Subcutaneous abdominal adipose tissue (tissue), 5 donors: ENCODE data around the gene PGLYRP4.
"Not testable (repeated sequence)": the region's sequence is repeated elsewhere in the genome, so short reads cannot be mapped to it uniquely, and the experiment has no call there.

Experiments
- H3K27ac ChIP-seq: one replicate; pipeline ENCODE4 v1.7.0; 2013; ENCODE audit warnings: low read depth, mild to moderate bottlenecking, inconsistent platforms, low read length, moderate library complexity
- H3K27me3 ChIP-seq, 5 donors: one replicate each; pipeline ENCODE4 v1.7.0; 2013; ENCODE audit warnings: low read length in 5 of 5, inconsistent platforms in 1 of 5; ENCODE audit not compliant: control insufficient read depth in 5 of 5, insufficient read depth in 4 of 5
- H3K36me3 ChIP-seq, 5 donors: one replicate each; pipeline ENCODE4 v1.7.0; 2013; ENCODE audit warnings: low read length in 5 of 5; ENCODE audit not compliant: control insufficient read depth in 5 of 5, insufficient read depth in 5 of 5
- H3K4me1 ChIP-seq, 5 donors: one replicate each; pipeline ENCODE4 v1.7.0; 2013; ENCODE audit warnings: low read length in 5 of 5, mild to moderate bottlenecking in 3 of 5, moderate library complexity in 1 of 5; ENCODE audit not compliant: control insufficient read depth in 5 of 5, insufficient read depth in 5 of 5
- H3K4me3 ChIP-seq, 5 donors: one replicate each; pipeline ENCODE4 v1.7.0; 2013; ENCODE audit warnings: low read length in 5 of 5, low read depth in 1 of 5
- H3K9ac ChIP-seq, 5 donors: one replicate each; pipeline ENCODE4 v1.7.0; 2013; ENCODE audit warnings: low read length in 5 of 5, mild to moderate bottlenecking in 4 of 5, moderate library complexity in 3 of 5
- H3K9me3 ChIP-seq, 5 donors: one replicate each; pipeline ENCODE4 v1.7.0; 2013; ENCODE audit warnings: low read length in 5 of 5; ENCODE audit not compliant: control insufficient read depth in 5 of 5
- donor health status: healthy.
- donor health status: healthy.
- donor health status: healthy.
- donor health status: healthy.
- donor health status: healthy.

Gene PGLYRP4

DNA sequence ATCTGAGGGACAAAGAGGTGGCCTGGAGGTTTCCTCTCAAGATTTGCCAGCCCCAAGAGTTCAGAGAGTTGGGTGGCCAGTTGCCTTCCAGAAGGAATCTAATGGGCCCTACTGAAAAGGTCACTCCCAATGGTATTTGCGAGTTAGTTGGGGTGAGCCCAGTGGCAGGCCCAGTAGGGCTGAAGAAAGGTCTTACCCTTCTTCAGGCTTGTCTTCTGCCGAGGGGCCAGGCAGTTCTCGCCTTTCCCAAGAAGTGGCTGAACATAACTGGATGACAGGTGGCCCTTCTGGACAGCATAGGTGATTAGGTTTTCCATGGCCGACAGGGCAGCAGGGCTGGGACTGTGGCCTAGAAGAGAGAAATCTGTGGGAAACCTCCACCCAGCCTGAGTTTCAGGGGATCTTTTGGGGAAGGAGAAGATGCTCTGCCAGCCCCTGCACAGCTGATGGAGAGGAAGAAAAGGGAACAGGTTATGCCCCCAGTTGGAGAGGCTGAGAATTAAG lies 7.2 kb downstream of the PGLYRP4 start:
- Histone ChIP-seq H3K4me1 (no peaks in the 10 kb centered on the region), H3K9ac (no peak overlapping the region), H3K36me3 (no peaks in the 10 kb centered on the region), H3K9me3 (no peaks in the 10 kb centered on the region), H3K27ac (no peak overlapping the region), H3K27me3 (peaks cover 4 to 19% (median 14%) of the 10 kb centered on the region in 5 donors), H3K4me3 (no peak overlapping the region)

DNA sequence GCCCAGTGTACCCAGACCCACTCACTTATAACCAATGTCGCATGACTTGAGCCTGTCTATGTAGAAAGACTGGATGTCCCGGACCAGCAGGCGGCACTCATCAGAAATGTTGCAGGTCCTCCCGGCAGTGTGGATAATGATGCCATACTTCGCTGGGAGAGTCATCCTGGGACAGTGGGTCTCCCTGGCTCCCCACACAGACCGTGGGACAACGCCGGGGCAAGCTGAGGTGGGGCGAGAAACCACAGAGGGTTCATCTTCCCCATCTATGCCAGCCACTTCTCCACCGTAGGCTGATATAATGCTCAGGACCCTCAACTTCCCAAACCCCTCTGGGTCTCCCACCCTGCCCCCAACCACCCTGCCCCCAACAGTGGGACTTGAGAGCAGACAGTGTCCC lies 8.3 kb downstream of the PGLYRP4 start:
- Histone ChIP-seq H3K27me3 (peaks cover 0 to 10% (median 4%) of the 10 kb centered on the region in 5 donors), H3K4me1 (no peaks in the 10 kb centered on the region), H3K9ac (no peak overlapping the region), H3K9me3 (no peaks in the 10 kb centered on the region), H3K4me3 (no peak overlapping the region), H3K36me3 (no peaks in the 10 kb centered on the region), H3K27ac (no peak overlapping the region)

DNA sequence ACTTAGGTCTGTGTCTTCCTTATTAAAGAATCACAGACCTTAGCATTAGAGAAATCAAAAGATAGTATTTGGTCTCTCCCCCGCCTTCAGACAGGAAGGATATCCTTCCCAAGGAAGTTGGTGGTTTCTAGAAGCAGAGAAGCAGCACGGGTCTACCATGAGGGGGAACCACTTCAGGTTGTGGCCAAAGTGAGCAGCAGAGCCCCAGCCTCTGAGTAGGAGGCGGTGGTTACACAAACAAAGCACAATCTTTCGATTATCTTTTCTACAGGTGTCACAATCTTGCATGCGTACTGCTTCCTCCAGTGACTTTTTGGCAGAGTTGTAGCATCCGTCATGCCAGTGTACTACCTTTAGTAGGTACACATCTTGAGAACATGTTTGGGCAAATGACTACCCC lies 8.8 kb downstream of the PGLYRP4 start:
- Histone ChIP-seq H3K9me3 (no peaks in the 10 kb centered on the region), H3K4me3 (no peak overlapping the region), H3K36me3 (no peaks in the 10 kb centered on the region), H3K27me3 (peaks cover 0 to 6% (median 0%) of the 10 kb centered on the region in 5 donors), H3K27ac (no peak overlapping the region), H3K9ac (no peak overlapping the region), H3K4me1 (no peaks in the 10 kb centered on the region)

DNA sequence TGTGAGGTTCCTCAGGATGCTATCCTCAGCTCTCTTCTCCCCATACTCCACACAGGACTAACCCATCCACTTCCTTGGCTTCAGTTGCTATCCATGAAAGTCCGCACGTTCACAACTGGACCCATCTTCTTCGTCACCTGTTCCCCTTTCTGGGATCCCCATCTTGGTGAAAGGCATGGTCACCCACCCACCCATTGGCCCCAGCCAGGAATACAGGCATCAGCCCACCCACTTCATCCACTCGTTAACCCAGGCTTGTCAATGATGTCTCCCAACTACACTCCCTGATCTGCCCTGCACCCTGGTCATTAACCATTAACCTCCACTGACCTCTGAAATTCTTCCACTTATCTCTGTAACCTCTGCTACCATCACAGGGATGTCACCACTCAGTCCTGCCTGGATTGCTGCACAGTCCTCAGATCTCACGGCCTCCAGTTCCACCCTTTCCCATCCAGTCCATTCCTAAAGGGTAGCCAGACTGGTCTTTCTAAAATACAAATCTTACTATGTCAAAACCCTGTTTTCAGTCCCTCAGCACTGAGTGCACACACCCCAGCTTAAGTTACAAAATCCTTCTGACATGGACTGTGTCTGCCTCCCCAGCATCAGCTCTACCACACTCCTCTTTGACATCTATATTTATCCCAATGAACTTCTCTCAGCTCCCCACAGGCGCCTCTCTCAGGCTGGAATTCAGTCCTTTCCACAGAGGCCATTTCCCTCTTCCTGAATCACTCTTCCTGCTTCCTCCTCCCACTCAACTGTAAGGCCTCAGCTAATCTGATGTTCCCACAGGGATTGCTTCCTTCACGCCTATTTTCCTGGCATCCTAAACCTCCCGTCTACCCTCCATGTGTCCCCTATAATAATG lies 10.4 kb downstream of the PGLYRP4 start:
- Histone ChIP-seq H3K36me3 (no peaks in the 10 kb centered on the region), H3K9me3 (no peaks in the 10 kb centered on the region), H3K4me1 (no peaks in the 10 kb centered on the region), H3K9ac (no peak overlapping the region), H3K27me3 (no peaks in the 10 kb centered on the region), H3K27ac (no peak overlapping the region), H3K4me3 (no peak overlapping the region)

DNA sequence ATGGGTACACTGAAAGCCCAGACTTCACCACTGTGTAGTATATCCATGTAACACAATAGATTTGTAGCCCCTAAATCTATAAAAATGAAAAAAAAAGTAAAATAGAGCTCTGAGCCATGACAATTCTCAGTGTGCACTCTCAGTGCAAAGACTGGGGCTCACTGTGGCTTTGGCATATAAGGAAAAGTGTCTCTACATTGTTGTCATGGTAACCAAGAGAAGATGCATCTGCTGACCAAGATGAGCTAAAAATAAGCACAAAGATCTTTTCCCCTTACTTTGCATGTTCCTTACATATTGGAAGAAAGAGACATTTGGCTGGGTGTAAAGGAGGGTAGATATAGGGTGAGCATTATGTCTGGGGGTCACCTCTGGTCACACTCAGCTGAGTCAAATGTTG lies 12.0 kb downstream of the PGLYRP4 start:
- Histone ChIP-seq H3K9me3 (peaks cover 0 to 4% (median 2%) of the 10 kb centered on the region in 5 donors), H3K27me3 (no peaks in the 10 kb centered on the region), H3K36me3 (no peaks in the 10 kb centered on the region), H3K4me3 (no peak overlapping the region), H3K27ac (no peak overlapping the region), H3K4me1 (no peaks in the 10 kb centered on the region), H3K9ac (no peak overlapping the region)

DNA sequence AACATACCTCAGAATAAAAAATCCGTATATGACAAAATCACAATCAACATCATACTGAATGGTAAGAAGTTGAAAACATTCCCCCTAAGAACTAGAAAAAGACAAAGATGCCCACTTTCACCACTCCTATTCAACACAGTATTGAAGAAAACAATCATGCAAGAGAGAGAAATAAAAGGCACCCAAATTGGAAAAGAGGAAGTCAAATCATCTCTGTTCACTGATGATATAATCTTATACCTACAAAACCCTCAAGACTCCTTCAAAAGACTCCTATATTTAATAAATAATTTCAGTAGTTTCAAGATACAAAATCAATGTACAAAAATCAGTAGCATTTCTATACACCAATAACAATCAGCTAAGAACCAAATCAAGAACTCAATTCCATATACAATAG lies 14.7 kb downstream of the PGLYRP4 start:
- Histone ChIP-seq H3K9ac (no peak overlapping the region), H3K36me3 (no peaks in the 10 kb centered on the region), H3K27me3 (peaks cover 0 to 4% (median 2%) of the 10 kb centered on the region in 5 donors), H3K9me3 (peaks cover 2 to 10% (median 7%) of the 10 kb centered on the region in 5 donors), H3K27ac (no peak overlapping the region), H3K4me1 (no peaks in the 10 kb centered on the region), H3K4me3 (no peak overlapping the region)

DNA sequence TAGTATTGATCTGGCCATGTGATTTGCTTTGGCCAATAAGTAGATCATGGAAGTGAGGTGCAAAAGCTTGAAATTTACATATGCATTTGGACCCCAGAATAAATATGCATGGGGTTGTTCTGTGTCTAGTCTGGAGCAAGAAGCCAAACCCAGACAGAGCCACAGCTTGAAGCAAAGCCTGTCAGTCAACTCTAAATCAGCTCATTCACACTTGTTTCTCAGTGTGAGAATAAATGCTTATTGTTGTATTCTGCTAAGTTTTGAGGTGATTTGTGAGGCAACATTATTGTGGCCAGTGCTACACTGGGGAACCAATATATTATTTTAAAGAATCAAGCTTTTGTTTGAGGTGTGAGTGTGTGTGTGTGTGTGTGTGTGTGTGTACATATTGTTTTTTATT lies 23.7 kb downstream of the PGLYRP4 start:
- Histone ChIP-seq H3K27me3 (peaks cover 0 to 4% (median 0%) of the 10 kb centered on the region in 5 donors), H3K36me3 (no peaks in the 10 kb centered on the region), H3K27ac (no peak overlapping the region), H3K4me1 (no peaks in the 10 kb centered on the region), H3K9ac (no peak overlapping the region), H3K9me3 (peaks cover 11 to 36% (median 21%) of the 10 kb centered on the region in 5 donors), H3K4me3 (no peak overlapping the region)

DNA sequence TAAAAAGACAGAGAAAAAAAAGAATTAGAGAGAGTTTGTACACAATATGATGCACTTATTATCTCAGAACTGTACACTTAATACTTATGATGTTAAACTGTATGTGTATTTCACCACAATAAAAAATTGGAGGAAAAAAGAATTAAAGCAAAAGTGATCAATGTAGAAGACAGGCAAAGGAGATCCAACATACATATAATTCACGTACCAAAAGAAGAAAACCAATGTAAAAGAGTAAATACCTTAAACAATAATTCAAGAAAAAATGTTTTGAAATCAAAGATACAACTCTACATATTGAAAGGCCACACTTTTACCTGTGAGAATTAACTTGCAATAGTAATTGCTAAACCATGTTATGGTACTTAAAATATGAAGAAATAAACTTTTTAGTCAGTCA lies 26.1 kb downstream of the PGLYRP4 start:
- peaks cover 0 to 5% (median 0%) of the 10 kb centered on the region in 5 donors for H3K27me3 ChIP-seq
- H3K9me3 ChIP-seq = peaks cover 11 to 35% (median 21%) of the 10 kb centered on the region in 5 donors
- H3K4me1 ChIP-seq = no peaks in the 10 kb centered on the region
- no peak overlapping the region for H3K9ac ChIP-seq
- H3K27ac ChIP-seq = no peak overlapping the region
- H3K36me3 ChIP-seq = no peaks in the 10 kb centered on the region
- H3K4me3 ChIP-seq = peak overlapping the region in 1 of 5 donors; percentile 28

DNA sequence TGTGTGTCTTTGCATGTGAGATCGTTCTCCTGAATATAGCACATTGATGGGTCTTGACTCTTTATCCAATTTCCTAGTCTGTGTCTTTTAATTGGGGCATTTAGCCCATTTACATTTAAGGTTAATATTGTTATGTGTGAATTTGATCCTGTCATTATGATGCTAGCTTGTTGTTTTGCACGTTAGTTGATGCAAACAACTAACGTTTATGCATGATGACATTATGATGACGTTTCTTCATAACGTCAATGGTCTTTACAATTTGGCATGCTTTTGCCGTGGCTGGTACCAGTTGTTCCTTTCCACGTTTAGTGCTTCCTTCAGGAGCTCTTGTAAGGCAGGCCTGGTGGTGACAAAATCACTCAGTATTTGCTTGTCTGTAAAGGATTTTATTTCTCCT lies 30.5 kb downstream of the PGLYRP4 start:
- H3K9me3 ChIP-seq = peaks cover 4 to 23% (median 13%) of the 10 kb centered on the region in 5 donors
- H3K4me1 ChIP-seq, H3K27me3 ChIP-seq, H3K4me3 ChIP-seq, H3K36me3 ChIP-seq, H3K27ac ChIP-seq, H3K9ac ChIP-seq: not testable (repeated sequence)

DNA sequence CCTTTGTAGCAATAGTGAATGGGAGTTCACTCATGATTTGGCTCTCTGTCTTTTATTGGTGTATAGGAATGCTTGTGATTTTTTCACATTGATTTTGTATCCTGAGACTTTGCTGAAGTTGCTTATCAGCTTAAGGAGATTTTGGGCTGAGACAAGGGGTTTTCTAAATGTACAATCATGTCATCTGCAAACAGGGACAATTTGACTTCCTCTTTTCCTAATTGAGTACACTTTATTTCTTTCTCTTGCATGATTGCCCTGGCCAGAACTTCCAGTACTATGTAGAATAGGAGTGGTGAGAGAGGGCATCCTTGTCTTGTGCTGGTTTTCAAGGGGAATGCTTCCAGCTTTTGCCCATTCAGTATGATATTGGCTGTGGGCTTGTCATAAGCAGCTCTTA lies 32.6 kb downstream of the PGLYRP4 start:
- not testable (repeated sequence) for H3K9ac ChIP-seq, H3K4me1 ChIP-seq, H3K4me3 ChIP-seq, H3K9me3 ChIP-seq, H3K36me3 ChIP-seq, H3K27me3 ChIP-seq, H3K27ac ChIP-seq
